Activated T-helper 17 cell treated with anti-CD3 and anti-CD28 coated beads, Interleukin-2, amount 50 U/mL, for 72 hours (primary cell): Measurements from ENCODE around the gene LGALS14. TPM values are rescaled to one million over a fixed set of nuclear protein-coding genes. Genes with fewer than 3 reads are reported as not detected.
"Not testable (repeated sequence)": the region's sequence is repeated elsewhere in the genome, so short reads cannot be mapped to it uniquely, and the experiment has no call there.

ENCODE experiments used
- ATAC-seq: fragments of 150-1000 bp; cut with Tn5 transposase; replicated peaks from 2 replicates; pipeline ENCODE4 v1.10.0; 2021; ENCODE audit warnings: mild to moderate bottlenecking, moderate library complexity
- H3K27ac Mint-ChIP-seq: one replicate; pipeline ENCODE4 v1.8.0; 2022; ENCODE audit warnings: mixed read lengths
- H3K27me3 Mint-ChIP-seq: one replicate; pipeline ENCODE4 v1.8.0; 2022; ENCODE audit warnings: mixed read lengths
- H3K36me3 Mint-ChIP-seq: one replicate; pipeline ENCODE4 v1.8.0; 2022; ENCODE audit warnings: low read depth, mild to moderate bottlenecking, mixed read lengths
- H3K4me1 Mint-ChIP-seq: one replicate; pipeline ENCODE4 v1.8.0; 2022; ENCODE audit warnings: mixed read lengths
- H3K4me3 Mint-ChIP-seq: one replicate; pipeline ENCODE4 v1.8.0; 2022; ENCODE audit warnings: mild to moderate bottlenecking, mixed read lengths
- H3K9me3 Mint-ChIP-seq: one replicate; pipeline ENCODE4 v1.8.0; 2022; ENCODE audit warnings: mixed read lengths
- total RNA-seq, 2 donors: library from RNA; stranded (reverse); gene quantifications; one replicate each; pipeline ENCODE4 v1.2.3, GENCODE V29; 2022

LGALS14 gene
- total RNA-seq, 2 donors from 2014 or later = 0.69 to 2.2 TPM

DNA sequence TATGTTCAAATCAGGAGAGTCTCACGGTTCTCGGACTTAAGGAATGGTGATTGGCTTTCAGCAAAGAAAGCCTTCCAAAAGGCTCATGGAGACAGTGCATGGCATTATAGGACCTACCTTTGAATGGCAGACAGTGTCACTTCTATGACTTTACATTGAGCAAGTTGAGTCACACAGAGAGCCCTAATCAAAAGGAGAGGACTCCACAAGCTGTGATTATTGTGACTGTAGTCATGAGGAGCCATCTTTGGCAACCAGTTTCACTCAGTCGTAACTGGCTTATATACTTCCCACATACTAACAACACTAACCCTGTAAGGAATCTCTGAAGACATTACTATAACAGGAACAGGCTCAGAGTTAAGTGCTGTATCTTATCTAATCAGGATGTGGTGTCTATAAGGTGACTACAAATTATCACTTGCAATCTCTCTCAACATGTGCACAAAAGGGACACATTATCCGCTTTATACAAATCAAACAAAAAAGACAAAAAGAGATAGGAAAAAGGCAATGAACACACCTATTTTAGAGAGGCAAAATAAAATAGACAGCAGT, 6.1 kb downstream of the LGALS14 start:
- peaks cover 15% of the 10 kb centered on the region for H3K4me1 Mint-ChIP-seq
- H3K36me3 Mint-ChIP-seq = no peaks in the 10 kb centered on the region
- H3K4me3 Mint-ChIP-seq = no peak overlapping the region
- H3K9me3 Mint-ChIP-seq = no peaks in the 10 kb centered on the region
- H3K27ac Mint-ChIP-seq = no peak overlapping the region
- ATAC-seq = peak; percentile 63
- peaks cover 3% of the 10 kb centered on the region for H3K27me3 Mint-ChIP-seq

DNA sequence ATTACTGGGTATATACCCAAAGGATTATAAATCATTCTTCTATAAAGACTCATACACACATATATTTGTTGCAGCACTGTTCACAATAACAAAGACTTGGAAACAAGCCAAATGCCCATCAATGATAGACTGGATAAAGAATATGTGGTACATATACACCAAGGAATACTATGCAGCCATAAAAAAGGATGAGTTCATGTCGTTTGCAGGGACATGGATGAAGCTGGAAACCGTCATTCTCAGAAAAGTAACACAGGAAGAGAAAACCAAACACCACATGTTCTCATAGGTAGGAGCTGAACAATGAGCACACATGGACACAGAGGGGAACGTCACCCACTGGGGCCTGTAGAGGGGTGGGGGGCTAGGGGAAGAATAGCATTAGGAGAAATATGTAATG, 15.9 kb downstream of the LGALS14 start:
- not testable (repeated sequence) for H3K9me3 Mint-ChIP-seq, H3K36me3 Mint-ChIP-seq, H3K4me3 Mint-ChIP-seq, H3K4me1 Mint-ChIP-seq, H3K27ac Mint-ChIP-seq, ATAC-seq
- peaks cover 50% of the 10 kb centered on the region for H3K27me3 Mint-ChIP-seq

DNA sequence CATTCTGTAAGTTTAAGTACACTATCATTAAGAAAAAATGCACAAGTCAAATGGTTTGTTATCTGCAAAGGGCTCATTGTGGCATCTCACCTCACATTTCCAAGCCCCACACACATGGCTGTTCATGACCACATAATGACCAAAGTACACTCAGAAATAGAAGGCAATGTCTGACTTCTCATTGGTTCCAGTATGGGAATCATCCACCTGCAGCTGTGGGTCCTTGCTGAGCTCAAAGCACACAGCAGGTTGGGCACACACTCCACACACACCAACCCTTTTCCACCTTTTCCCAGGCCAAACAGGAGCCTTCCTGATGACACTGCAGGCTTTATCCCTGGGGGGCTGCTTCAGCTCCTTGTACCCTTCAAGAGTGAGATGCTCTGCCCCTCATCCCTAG, 21.7 kb downstream of the LGALS14 start:
- Mint-ChIP-seq H3K27me3 (peaks cover 45% of the 10 kb centered on the region), H3K4me1 (no peaks in the 10 kb centered on the region)

DNA sequence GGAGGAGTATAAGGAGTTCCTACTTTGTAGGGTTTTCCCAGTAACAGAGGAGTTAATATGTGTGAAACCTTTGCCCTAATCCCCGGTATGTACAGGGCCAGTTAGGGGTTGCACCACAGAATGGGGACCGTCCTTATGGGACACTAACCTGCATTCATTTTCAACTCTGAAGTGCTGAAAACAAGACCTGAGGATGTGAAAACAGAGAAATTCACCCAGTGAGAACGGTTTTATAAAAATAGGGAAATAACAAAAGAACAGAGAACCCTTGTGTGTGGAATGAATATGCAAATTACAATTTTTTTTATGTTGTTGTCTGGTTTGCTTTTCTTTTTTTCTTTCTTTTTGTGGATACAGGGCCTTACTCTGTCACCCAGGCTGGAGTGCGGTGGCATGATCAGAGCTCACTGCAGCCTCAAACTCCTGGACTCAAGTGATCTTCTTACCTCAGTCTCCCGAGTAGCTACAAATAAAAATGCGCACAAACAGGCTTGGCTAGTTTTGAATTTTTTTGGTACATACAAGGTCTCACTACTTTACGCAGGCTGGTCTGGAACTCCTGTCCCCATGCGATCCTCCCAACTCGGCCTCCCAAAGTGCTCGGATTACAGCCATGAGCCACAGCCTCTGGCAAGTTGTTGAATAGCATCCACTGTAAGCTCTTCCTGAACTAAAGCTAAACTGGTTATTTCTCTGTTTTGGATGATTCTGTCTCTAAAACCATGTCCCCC, 23.0 kb downstream of the LGALS14 start:
- peaks cover 38% of the 10 kb centered on the region for H3K27me3 Mint-ChIP-seq
- no peak for ATAC-seq
- H3K4me3 Mint-ChIP-seq = no peak overlapping the region
- H3K4me1 Mint-ChIP-seq = no peaks in the 10 kb centered on the region
- H3K9me3 Mint-ChIP-seq = no peaks in the 10 kb centered on the region
- no peaks in the 10 kb centered on the region for H3K36me3 Mint-ChIP-seq
- H3K27ac Mint-ChIP-seq = no peak overlapping the region

More for the DNA sequence above, 21.7 kb downstream of the LGALS14 start:
- Mint-ChIP-seq H3K27ac (no peak overlapping the region), H3K9me3 (no peaks in the 10 kb centered on the region), H3K4me3 (no peak overlapping the region), H3K36me3 (no peaks in the 10 kb centered on the region)
- no peak for ATAC-seq

DNA sequence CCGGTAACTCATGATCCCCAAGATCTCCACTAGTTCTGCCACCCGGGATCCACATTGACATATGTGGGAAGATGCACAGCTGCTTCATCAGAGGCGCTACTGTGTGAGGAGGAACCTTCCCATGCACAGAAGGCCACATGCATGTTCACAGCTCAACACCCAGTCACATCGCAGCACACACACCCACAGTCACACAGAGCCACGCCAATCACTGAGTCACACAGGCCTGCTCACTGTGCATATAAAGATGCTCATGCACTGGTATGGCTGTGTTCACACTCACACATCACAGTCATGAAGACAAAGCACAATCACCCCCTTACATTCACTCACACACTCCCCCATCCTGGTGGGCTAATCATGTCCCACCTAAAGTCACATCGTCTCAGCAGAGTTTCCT, 23.8 kb downstream of the LGALS14 start:
- Mint-ChIP-seq H3K36me3 (no peaks in the 10 kb centered on the region), H3K27me3 (peaks cover 32% of the 10 kb centered on the region), H3K27ac (no peak overlapping the region), H3K4me1 (no peaks in the 10 kb centered on the region), H3K4me3 (no peak overlapping the region), H3K9me3 (no peaks in the 10 kb centered on the region)
- ATAC-seq = no peak

DNA sequence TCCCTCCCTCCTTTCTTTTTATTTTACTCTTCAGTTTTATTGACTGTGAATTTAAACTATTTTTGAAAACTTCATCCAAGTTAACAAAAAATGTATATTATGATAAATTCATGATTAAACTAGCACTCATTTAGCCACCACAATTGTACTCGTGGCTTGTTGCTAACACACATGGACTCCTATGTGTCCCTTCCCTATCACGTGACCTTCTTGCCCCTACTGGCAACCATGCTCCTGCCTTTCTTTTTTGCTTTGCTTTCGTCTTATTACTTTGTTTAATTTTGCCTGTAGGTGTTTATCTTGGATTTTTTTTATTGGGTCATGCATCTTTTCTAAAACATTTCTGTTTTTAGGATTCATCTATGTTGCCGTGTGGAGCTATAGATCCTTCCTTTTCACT, 25.3 kb downstream of the LGALS14 start:
- H3K9me3 Mint-ChIP-seq = no peaks in the 10 kb centered on the region
- no peak for ATAC-seq
- no peak overlapping the region for H3K4me3 Mint-ChIP-seq
- H3K4me1 Mint-ChIP-seq = no peaks in the 10 kb centered on the region
- no peaks in the 10 kb centered on the region for H3K36me3 Mint-ChIP-seq
- H3K27ac Mint-ChIP-seq = no peak overlapping the region
- peaks cover 20% of the 10 kb centered on the region for H3K27me3 Mint-ChIP-seq

DNA sequence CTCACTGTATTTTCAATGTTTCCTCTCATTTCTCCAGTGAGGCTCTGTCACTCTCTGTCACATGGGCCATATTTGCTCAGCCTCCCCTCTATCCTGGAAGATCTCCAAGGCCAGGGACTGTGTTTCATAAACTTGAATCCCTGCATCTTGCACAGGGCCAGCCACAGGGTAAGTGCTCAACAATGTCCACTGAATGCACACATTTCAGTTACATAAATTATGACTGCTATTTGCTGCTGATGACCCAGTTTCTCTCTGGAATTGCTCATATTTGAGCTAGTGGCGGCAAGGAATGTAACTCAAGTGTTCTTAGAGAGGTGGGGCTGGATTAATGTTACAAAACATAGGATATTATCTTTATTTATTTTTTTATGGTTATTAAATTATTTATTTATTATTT, 27.4 kb downstream of the LGALS14 start:
- no peak overlapping the region for H3K27ac Mint-ChIP-seq
- no peaks in the 10 kb centered on the region for H3K9me3 Mint-ChIP-seq
- H3K27me3 Mint-ChIP-seq = peaks cover 18% of the 10 kb centered on the region
- no peak overlapping the region for H3K4me3 Mint-ChIP-seq
- ATAC-seq = no peak
- H3K4me1 Mint-ChIP-seq = no peaks in the 10 kb centered on the region
- no peaks in the 10 kb centered on the region for H3K36me3 Mint-ChIP-seq

DNA sequence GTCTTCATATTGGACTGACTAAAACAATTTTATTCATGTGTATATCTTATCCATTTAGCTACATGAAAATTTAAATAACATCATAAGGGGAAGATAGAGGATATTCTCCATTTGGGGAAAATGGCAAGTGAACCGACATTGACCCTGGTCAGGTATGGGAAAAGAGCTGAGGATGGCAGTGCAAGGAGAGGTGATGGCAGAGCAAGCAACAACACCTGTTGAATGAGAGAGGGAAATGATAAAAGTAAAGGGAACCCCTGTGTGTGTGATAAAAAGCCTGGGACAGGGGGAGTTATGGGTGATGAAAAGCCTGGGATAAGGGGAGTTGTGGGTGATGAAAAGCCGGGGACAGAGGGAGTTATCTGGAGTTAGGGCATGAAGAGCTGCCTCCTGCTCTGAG, 29.6 kb downstream of the LGALS14 start:
- H3K36me3 Mint-ChIP-seq = no peaks in the 10 kb centered on the region

DNA sequence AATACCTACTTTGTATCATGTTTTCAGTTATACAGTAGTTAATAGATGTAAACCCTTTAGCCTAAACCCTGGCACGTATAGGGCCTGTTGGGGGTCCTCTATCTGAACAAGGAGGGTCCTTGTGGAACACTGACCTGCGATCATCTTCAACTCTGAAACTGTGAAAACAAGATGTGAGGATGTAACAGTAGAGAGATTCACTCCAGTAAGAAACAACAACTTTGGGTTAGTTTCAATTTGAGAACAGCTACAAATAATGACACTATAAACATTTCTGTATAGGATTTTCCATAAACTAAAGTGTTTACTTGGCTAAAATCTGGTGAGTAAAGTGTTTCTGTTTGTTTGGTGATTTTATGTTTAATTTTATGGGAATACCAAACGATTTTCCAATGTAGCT, 31.4 kb downstream of the LGALS14 start:
- Mint-ChIP-seq H3K27me3 (peaks cover 4% of the 10 kb centered on the region), H3K9me3 (no peaks in the 10 kb centered on the region), H3K4me1 (peaks cover 6% of the 10 kb centered on the region), H3K36me3 (no peaks in the 10 kb centered on the region), H3K27ac (peak overlapping the region; percentile 4), H3K4me3 (no peak overlapping the region)
- ATAC-seq = peak; percentile 48

More for the DNA sequence above, 29.6 kb downstream of the LGALS14 start:
- H3K27me3 Mint-ChIP-seq = peaks cover 14% of the 10 kb centered on the region
- H3K4me1 Mint-ChIP-seq = peaks cover 6% of the 10 kb centered on the region
- H3K4me3 Mint-ChIP-seq = no peak overlapping the region
- no peak for ATAC-seq
- H3K27ac Mint-ChIP-seq = no peak overlapping the region
- H3K9me3 Mint-ChIP-seq = no peaks in the 10 kb centered on the region

DNA sequence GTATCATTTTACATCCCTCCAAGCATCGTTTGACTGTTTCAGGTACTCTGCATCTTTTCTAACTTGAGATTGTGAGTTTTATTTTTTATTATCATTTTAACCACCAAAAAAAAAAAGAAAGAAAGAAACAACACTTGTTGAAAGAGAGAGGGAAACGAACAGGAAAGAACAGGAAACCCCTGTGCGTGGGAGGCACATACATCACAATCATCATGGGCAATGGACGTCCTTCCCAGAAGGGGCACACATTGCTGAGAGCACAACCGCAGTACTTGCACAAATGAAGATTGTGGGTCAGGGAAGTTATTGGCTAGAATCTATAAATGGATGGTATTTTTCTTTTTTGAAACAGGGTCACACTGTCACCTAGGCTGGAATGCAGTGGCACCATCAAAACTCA, 31.8 kb downstream of the LGALS14 start:
- Mint-ChIP-seq H3K4me3 (no peak overlapping the region), H3K27me3 (peaks cover 4% of the 10 kb centered on the region), H3K36me3 (no peaks in the 10 kb centered on the region), H3K9me3 (no peaks in the 10 kb centered on the region), H3K4me1 (peaks cover 6% of the 10 kb centered on the region), H3K27ac (peak overlapping the region; percentile 4)
- peak; percentile 29 for ATAC-seq

DNA sequence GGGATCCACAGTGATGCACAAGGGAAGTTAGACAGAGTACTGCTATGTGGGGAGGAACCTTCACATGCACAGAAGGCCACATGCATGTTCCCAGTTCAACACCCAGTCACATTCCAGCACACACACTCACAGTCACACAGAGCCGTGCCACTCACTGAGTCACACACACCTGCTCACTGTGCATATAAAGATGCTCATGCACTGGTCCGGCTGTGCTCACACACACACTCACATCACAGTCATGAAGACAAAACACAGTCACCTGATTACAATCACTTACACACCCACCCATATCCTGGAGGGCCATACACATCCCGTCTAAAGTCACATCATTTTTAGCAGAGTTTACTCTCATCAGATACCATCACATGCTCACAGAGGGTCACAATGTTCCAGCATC, 33.1 kb downstream of the LGALS14 start:
- ATAC-seq = peak; percentile 43
- Mint-ChIP-seq H3K36me3 (no peaks in the 10 kb centered on the region), H3K4me3 (no peak overlapping the region), H3K9me3 (no peaks in the 10 kb centered on the region), H3K4me1 (peaks cover 6% of the 10 kb centered on the region), H3K27me3 (peaks cover 4% of the 10 kb centered on the region), H3K27ac (no peak overlapping the region)

DNA sequence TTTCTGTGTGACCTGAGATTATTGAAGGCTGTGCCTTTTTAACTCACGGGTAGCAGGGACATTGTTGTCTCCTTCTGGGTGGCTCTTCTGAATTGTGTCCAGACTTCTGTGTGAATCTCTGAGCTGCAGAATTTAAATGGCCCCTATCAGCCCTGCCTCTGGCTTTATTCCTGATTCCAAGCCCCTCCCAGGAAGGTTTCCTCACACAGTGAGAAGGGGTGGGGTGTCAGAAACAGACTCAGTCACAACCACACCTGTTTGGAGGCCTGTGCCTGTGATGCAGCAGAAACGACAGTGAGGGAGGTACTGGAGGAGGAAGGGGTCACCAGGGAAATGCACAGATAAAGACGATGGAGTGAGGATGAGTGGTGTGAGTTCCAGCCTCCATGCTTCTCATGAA, 33.6 kb downstream of the LGALS14 start, which contains the start of gene CLC:
Gene CLC (minus strand): TSS at position 139 of the 400 bp plus-strand sequence. CDS start 77 bp downstream, at position 62.
- peaks cover 6% of the 10 kb centered on the region for H3K4me1 Mint-ChIP-seq
- H3K4me3 Mint-ChIP-seq = no peak within 1 kb of the TSS
- H3K27me3 Mint-ChIP-seq = peaks cover 4% of the 10 kb centered on the region
- H3K36me3 Mint-ChIP-seq = no peaks in the 10 kb centered on the region
- H3K9me3 Mint-ChIP-seq = no peaks in the 10 kb centered on the region
- no peak for ATAC-seq
- no peak within 1 kb of the TSS for H3K27ac Mint-ChIP-seq

DNA sequence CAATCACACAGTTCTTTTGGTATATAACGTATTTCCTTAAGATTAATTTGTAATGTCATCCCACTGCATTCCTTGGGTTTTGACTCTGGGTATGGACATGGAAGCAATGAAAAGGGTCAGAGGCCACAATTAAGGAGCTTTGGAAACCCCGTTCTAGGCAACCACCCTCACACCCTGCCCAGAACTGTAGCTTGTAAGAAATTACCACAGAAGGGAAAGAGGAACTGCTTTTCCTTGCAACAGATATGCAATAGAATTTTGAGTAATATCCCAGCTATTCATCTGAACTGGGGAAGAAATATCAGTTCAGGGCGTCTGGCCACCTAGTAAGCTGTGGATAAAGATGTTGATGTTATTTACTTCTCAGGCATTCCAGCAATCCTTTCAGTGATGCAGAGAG, 34.5 kb downstream of the LGALS14 start:
- peaks cover 6% of the 10 kb centered on the region for H3K4me1 Mint-ChIP-seq
- H3K27me3 Mint-ChIP-seq = peaks cover 4% of the 10 kb centered on the region

DNA sequence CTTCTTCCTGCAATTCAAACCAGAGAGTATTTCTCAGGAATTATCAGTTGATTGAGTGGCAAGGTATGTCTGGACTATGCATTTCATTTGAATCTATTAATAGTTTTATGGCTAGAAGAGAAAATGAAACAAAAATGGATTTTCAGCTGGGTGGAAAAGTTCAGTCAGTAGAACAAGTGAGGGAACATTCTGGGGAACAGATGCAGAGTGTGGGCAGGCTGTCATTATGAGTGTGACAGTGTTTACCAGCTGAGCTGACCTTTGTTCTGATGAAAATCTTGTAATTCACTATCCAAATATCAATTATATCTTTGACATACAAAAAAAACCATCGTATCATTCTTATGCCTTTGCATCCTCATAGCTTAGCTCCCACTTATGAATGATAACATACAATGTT, 36.1 kb downstream of the LGALS14 start:
- no peaks in the 10 kb centered on the region for H3K9me3 Mint-ChIP-seq
- peak overlapping the region; percentile 44 for H3K4me3 Mint-ChIP-seq
- peaks cover 11% of the 10 kb centered on the region for H3K27me3 Mint-ChIP-seq
- H3K36me3 Mint-ChIP-seq = no peaks in the 10 kb centered on the region
- H3K4me1 Mint-ChIP-seq = peaks cover 6% of the 10 kb centered on the region
- peak; percentile 76 for ATAC-seq
- peak overlapping the region; percentile 40 for H3K27ac Mint-ChIP-seq

More for the DNA sequence above, 34.5 kb downstream of the LGALS14 start:
- Mint-ChIP-seq H3K27ac (no peak overlapping the region), H3K4me3 (no peak overlapping the region), H3K9me3 (no peaks in the 10 kb centered on the region), H3K36me3 (no peaks in the 10 kb centered on the region)
- no peak for ATAC-seq

DNA sequence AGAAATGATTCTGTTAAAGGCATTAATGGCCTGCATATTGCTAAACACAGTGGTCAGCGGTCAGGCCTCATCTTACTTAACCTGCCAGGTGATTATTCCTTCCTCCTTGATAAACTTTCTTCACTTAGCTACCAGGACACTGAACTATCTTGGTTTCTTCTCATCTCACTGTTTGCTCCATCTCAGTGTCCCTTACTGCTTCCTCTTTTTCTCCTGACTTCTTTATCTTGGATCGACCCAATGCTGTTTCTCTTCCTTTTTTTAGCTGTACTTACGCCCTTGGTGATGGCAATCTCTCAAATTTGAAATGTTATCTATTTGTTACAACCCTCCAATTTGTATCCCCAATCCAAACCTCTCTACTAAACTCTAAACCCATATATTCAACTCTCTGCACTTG, 41.4 kb downstream of the LGALS14 start:
- ATAC-seq = no peak
- H3K27ac Mint-ChIP-seq = no peak overlapping the region
- H3K27me3 Mint-ChIP-seq = peaks cover 23% of the 10 kb centered on the region
- H3K4me1 Mint-ChIP-seq = no peaks in the 10 kb centered on the region
- H3K9me3 Mint-ChIP-seq = no peaks in the 10 kb centered on the region
- no peaks in the 10 kb centered on the region for H3K36me3 Mint-ChIP-seq
- H3K4me3 Mint-ChIP-seq = no peak overlapping the region
